Measurements from ENCODE around the gene FBXW5. TPM values are rescaled to one million over a fixed set of nuclear protein-coding genes. Genes with fewer than 3 reads are reported as not detected.

Gene FBXW5
- total RNA-seq, 1 donor, result 104 TPM

DNA sequence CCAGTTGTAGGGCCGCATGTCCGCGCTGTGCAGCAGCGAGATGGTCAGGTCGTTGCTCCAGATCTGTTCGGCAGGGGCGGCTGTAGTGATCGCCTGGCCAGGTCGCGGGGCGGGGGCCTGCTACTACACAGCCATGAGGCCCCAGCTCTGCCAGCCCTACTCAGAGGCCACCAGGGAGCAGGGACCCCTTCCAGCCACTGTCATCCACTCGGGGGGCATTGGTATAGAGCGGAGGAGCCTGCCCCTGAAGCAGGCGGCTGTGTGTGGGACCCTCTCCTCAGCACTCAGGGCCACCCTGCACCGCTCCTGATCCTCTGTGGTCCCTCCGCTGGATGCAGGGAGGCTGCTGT is 1.7 kb downstream of the FBXW5 start:
- TF ChIP-seq CTCF (IDR thresholded peaks at IDR 0.05; ENCODE audit: insufficient read depth, low read depth, low read length), result no peak
- H3K4me3 ChIP-seq (ENCODE audit: low read depth, low read length), result peak overlapping the region; percentile 84

DNA sequence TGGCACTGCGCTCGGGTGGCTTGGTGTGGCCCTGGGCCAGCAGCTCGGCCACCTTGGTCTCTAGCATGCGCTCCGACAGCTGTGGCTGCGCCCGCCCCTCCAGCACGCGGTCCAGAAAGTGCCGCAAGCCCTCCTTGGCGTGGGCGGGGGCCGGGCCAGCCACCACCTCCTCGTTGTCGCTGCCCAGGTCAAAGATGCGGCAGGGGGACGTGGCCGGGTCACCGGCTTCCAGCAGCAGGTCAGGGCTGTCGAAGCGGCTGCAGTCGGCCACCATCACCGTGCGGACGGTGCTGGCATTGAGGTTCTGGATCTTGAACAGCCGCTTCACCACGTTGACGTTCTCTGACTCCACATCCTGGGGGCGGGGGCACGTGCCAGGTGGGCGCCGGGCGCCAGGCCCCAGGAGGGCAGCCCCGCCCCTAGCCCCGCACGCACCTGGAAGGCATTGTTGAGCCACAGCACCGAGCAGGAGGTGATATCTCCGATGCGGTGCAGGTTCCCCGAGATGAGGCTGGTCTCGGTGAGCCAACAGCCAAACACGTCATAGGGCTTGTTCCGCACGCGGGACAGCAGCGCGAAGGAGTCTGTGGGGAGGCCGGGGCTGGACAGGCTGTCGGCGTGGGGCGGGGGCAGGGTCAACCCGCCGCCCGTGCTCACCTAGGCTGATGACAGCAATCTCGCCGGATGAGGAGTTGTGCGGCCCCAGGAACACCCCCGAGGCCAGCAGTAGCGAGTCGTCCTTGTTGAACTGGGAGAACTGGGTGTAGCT is 2.2 kb downstream of the FBXW5 start:
- no peak for TF ChIP-seq CTCF (IDR thresholded peaks at IDR 0.05; ENCODE audit: insufficient read depth, low read depth, low read length)
- H3K4me3 ChIP-seq (ENCODE audit: low read depth, low read length), result no peak overlapping the region
- DNase-seq (ENCODE audit: low read depth), result no peak

More for the DNA sequence above, 1.7 kb downstream of the FBXW5 start:
- DNase-seq (ENCODE audit: low read depth), result no peak

- TF ChIP-seq CTCF (IDR thresholded peaks at IDR 0.05; ENCODE audit: insufficient read depth, low read depth, low read length), result no peak
- DNase-seq (ENCODE audit: low read depth), result no peak
- no peak overlapping the region for H3K4me3 ChIP-seq (ENCODE audit: low read depth, low read length)
Observed at GRCh38 chr9:136941231-136942111, 3.1 kb downstream of the FBXW5 start.

GRCh38 chr9:136940526-136941230 is 3.9 kb downstream of the FBXW5 start:
- DNase-seq (ENCODE audit: low read depth), result no peak
- no peak overlapping the region for H3K4me3 ChIP-seq (ENCODE audit: low read depth, low read length)
- TF ChIP-seq CTCF (IDR thresholded peaks at IDR 0.05; ENCODE audit: insufficient read depth, low read depth, low read length), result no peak

- no peak for DNase-seq (ENCODE audit: low read depth)
- H3K4me3 ChIP-seq (ENCODE audit: low read depth, low read length), result no peak overlapping the region
- no peak for TF ChIP-seq CTCF (IDR thresholded peaks at IDR 0.05; ENCODE audit: insufficient read depth, low read depth, low read length)
Observed at GRCh38 chr9:136939996-136940525, 4.5 kb downstream of the FBXW5 start.

DNA sequence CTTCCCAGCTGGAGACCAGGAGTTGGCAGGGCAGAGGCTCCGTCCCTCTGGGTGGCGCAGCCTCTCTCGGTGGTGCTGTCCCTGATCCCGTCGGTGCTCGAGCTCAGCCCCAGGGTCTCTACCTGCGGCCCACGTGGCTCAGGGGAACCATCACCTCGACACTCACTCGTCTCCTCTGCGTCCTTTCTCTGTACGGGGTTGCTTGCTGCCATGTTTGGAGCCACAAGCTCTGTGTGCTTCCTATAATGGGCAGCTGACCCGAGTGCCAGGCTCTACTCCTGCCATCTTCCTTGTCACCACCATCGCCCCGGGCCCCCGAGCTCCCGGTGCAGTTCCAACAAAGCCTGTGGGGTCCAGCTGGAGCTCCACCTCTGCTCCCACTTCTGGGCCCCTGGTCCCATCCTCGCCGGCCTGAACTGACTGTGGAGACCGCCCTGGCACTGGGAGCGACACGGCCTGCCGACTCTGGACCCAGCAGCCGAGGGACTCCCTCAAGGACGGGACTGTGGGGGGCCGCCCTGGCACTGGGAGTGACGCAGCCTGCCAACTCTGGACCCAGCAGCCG is 5.0 kb downstream of the FBXW5 start:
- no peak for DNase-seq (ENCODE audit: low read depth)
- no peak overlapping the region for H3K4me3 ChIP-seq (ENCODE audit: low read depth, low read length)
- no peak for TF ChIP-seq CTCF (IDR thresholded peaks at IDR 0.05; ENCODE audit: insufficient read depth, low read depth, low read length)
